ENCODE data around the gene DGKE. TPM values are rescaled to one million over a fixed set of nuclear protein-coding genes. Genes with fewer than 3 reads are reported as not detected.

DGKE gene
- total and polyA plus RNA-seq, 2 of the 13 experiments (the other 11 are each of a cell fraction or from before 2014, with no cell fraction given): 3.2 to 5.3 TPM

DNA sequence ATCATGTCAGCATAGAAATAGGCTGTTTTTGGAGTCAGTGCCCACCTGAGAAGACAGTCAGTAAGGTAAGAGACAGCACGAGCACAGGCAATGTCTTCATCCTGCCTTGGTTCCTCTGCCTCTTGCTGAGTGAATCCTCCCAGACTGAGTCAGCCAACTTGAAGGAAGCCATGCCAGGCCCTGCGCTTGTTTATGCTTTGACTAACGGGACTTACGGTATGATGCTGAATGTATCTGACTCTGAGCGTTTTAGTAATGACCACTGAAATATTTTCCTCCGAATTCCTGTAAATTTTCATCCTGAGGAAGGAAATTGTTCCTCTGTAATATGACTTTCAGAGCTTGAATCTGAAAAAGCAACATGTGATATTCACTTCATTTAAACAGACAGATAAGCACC, 18.2 kb upstream of the DGKE start (continued):
- TF ChIP-seq, protein P1, sequence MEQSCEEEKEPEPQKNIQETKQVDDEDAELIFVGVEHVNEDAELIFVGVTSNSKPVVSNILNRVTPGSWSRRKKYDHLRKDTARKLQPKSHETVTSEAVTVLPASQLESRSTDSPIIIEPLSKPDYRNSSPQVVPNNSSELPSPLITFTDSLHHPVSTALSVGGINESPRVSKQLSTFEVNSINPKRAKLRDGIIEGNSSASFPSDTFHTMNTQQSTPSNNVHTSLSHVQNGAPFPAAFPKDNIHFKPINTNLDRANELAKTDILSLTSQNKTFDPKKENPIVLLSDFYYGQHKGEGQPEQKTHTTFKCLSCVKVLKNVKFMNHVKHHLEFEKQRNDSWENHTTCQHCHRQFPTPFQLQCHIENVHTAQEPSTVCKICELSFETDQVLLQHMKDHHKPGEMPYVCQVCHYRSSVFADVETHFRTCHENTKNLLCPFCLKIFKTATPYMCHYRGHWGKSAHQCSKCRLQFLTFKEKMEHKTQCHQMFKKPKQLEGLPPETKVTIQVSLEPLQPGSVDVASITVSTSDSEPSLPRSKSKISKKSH (CRISPR knock-in tag; IDR thresholded peaks at IDR 0.05; ENCODE audit: borderline replicate concordance): no peak
- TF ChIP-seq ZNF20 (CRISPR knock-in tag; IDR thresholded peaks at IDR 0.05): no peak
- no peak for TF ChIP-seq ATM (IDR thresholded peaks at IDR 0.05; ENCODE audit: borderline replicate concordance)
- TF ChIP-seq, protein P2, sequence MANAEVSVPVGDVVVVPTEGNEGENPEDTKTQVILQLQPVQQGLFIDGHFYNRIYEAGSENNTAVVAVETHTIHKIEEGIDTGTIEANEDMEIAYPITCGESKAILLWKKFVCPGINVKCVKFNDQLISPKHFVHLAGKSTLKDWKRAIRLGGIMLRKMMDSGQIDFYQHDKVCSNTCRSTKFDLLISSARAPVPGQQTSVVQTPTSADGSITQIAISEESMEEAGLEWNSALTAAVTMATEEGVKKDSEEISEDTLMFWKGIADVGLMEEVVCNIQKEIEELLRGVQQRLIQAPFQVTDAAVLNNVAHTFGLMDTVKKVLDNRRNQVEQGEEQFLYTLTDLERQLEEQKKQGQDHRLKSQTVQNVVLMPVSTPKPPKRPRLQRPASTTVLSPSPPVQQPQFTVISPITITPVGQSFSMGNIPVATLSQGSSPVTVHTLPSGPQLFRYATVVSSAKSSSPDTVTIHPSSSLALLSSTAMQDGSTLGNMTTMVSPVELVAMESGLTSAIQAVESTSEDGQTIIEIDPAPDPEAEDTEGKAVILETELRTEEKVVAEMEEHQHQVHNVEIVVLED (CRISPR knock-in tag; IDR thresholded peaks at IDR 0.05; ENCODE audit: borderline replicate concordance): no peak
- no peak for TF ChIP-seq CHCHD3 (CRISPR knock-in tag; IDR thresholded peaks at IDR 0.05)
- TF ChIP-seq NFE2L1 (CRISPR knock-in tag; IDR thresholded peaks at IDR 0.05; ENCODE audit: borderline replicate concordance): no peak

DNA sequence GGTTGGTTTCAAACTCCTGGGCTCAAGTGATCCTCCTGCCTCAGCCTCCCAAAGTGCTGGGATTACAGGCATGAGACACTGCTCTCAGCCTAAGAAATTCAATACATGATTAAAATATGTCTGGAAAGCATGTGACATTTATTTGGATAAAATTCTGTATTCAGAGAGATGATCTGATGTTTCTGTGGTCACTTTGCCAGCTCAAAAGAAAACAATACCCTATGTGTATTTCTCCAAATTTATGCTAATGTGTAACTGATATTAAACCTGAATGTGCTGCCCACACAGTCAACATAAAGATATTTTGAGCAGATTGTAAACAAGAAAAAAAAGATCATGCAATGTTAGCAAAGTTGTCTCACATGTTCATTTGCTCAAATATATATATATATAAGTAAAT, 16.9 kb upstream of the DGKE start:
- CTCF ChIA-PET (ENCODE audit: low intra/inter-chr PET ratio, low total read pairs): no interaction called here

More for the DNA sequence above, 16.9 kb upstream of the DGKE start:
- no peaks in the 10 kb centered on the region for H3K79me2 ChIP-seq (ENCODE audit: insufficient read depth, low read length)
- DNase-seq (ENCODE audit: low spot score): no peak
- no peaks in the 10 kb centered on the region for H3K9me3 ChIP-seq (ENCODE audit: low read length)
- no peak for FAIRE-seq
- POLR2A ChIA-PET: no interaction called here
- no peaks in the 10 kb centered on the region for H3K36me3 ChIP-seq (replicated peaks in 1 of 2; ENCODE audit: control insufficient read depth in 1 of 2, insufficient read depth in 2 of 2, low read length in 2 of 2)
- no peak for ATAC-seq
- H2AFZ ChIP-seq (ENCODE audit: low read length): no peak overlapping the region
- intact Hi-C loops (cut with micrococcal nuclease; ENCODE audit: unreplicated experiment) (no loop called here), in situ Hi-C loops (cut with HindIII; ENCODE audit: extremely low pct_ligation_motif_present, low pct_unique_long_range_greater_than_20kb) (loop anchor here (5.0 kb wide), 1 partner anchor 125 kb away; no protein-coding TSS in a partner anchor)
- no peak for TF ChIP-seq ZNF367 (CRISPR knock-in tag; IDR thresholded peaks at IDR 0.05; ENCODE audit: borderline replicate concordance)
- no peak for TF ChIP-seq ZNF296 (CRISPR knock-in tag; conservative IDR thresholded peaks at IDR 0.05)
- H3K27ac ChIP-seq (ENCODE audit: extremely low read length, insufficient read depth, low read length): no peak overlapping the region
- no peak overlapping the region for H3K9ac ChIP-seq (ENCODE audit: insufficient read depth, low read depth, low read length)
- peaks cover 0 to 35% of the 10 kb centered on the region in 2 experiments; a peak in 4 of 5 replicates for H3K27me3 ChIP-seq (ENCODE audit: control insufficient read depth in 1 of 2, insufficient read depth in 2 of 2, low read length in 2 of 2)
- no peak overlapping the region for H3K4me3 ChIP-seq (replicated peaks in 1 of 3; ENCODE audit: insufficient read depth in 1 of 3, low read depth in 2 of 3, low read length in 3 of 3)
- BruUV-seq (replicated peaks): no TSS peak
- H3K4me1 ChIP-seq (ENCODE audit: insufficient read depth, low read length): peaks cover 15% of the 10 kb centered on the region
- H3K4me2 ChIP-seq (ENCODE audit: low read depth, low read length): no peak overlapping the region
- H4K20me1 ChIP-seq (ENCODE audit: insufficient read depth, low read length): no peaks in the 10 kb centered on the region

All from HepG2 (cell line).